NCI-H2196 (cell line): Measurements from ENCODE around the gene CABYR.
A peak's percentile ranks its signal among the peaks of the same experiment; 100 is the strongest.

Experiments
- DNase-seq: peaks from one replicate; lab custom pipeline; 2025; ENCODE audit not compliant: unreplicated experiment; lab: John Stamatoyannopoulos, UW

CABYR gene

GRCh38 chr18:24138789-24139616 lies at the start of gene CABYR:
Gene CABYR (plus strand): TSS chr18:24139062. CDS start chr18:24143115, 4,053 bp downstream.
- DNase-seq, result peak; percentile 84

- no peak for DNase-seq
Observed at GRCh38 chr18:24089076-24089475, 49.8 kb upstream of the CABYR start.

- no peak for DNase-seq
Observed at GRCh38 chr18:24089515-24090337, 49.1 kb upstream of the CABYR start.

- no peak for DNase-seq
Observed at GRCh38 chr18:24090876-24091275, 48.0 kb upstream of the CABYR start.

GRCh38 chr18:24094561-24094960 lies 44.3 kb upstream of the CABYR start:
- DNase-seq, result no peak

- no peak for DNase-seq
Observed at GRCh38 chr18:24095976-24096375, 42.9 kb upstream of the CABYR start.

GRCh38 chr18:24103320-24104021 lies 35.4 kb upstream of the CABYR start:
- DNase-seq, result no peak

GRCh38 chr18:24104486-24104885 lies 34.4 kb upstream of the CABYR start:
- DNase-seq, result no peak

- DNase-seq, result no peak
Observed at GRCh38 chr18:24108641-24109040, 30.2 kb upstream of the CABYR start.

GRCh38 chr18:24111936-24112335 lies 26.9 kb upstream of the CABYR start:
- DNase-seq, result no peak

GRCh38 chr18:24112464-24112863 lies 26.4 kb upstream of the CABYR start:
- no peak for DNase-seq

GRCh38 chr18:24112874-24113615 lies 25.8 kb upstream of the CABYR start:
- DNase-seq, result no peak

- no peak for DNase-seq
Observed at GRCh38 chr18:24114924-24115549, 23.8 kb upstream of the CABYR start.

- no peak for DNase-seq
Observed at GRCh38 chr18:24115628-24116027, 23.2 kb upstream of the CABYR start.

GRCh38 chr18:24118750-24119577 lies 19.9 kb upstream of the CABYR start:
- DNase-seq, result peak; percentile 76

GRCh38 chr18:24120676-24121075 lies 18.2 kb upstream of the CABYR start:
- DNase-seq, result no peak

- DNase-seq, result no peak
Observed at GRCh38 chr18:24121625-24122024, 17.2 kb upstream of the CABYR start.

- DNase-seq, result peak; percentile 10
Observed at GRCh38 chr18:24126155-24126961, 12.5 kb upstream of the CABYR start.

GRCh38 chr18:24127735-24128134 lies 11.1 kb upstream of the CABYR start:
- no peak for DNase-seq
